Measurements from ENCODE around the gene SMIM34.

The SMIM34 gene

GRCh38 chr21:34372321-34372720 lies 51.4 kb downstream of the SMIM34 start:
- no peak for DNase-seq (ENCODE audit: low spot score)

GRCh38 chr21:34369741-34370140 lies 54.0 kb downstream of the SMIM34 start:
- no peak for DNase-seq (ENCODE audit: low spot score)

Measured in CD4-positive, alpha-beta T cell treated with Interleukin-6 at 100 ng/mL for 8 hours (primary cell).